Measurements from ENCODE around the gene NR2F1-AS1. TPM values are rescaled to one million over a fixed set of nuclear protein-coding genes. Genes with fewer than 3 reads are reported as not detected.

The NR2F1-AS1 gene
- total RNA-seq, 1 experiment from 2014 or later = 24.1 TPM

DNA sequence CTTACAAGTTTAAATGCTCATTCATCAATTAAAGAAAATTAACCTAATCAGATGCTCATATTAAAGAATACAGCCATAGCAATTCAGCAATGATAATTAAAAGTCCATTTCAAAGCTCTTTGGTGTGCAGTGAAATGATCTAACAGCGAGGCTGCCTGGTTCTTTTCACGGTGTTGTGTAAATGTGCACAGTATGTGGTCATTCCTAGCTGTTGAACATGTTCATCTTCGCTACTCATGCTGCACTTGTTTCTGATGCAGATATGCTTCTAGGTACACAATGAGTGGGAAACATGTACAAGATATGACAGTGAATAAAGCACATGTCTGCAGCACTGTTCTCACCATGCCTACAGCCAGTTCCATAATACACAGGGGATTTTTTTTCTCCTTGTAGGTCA is 163.5 kb downstream of the NR2F1-AS1 start:
- Histone ChIP-seq H3K27me3 (ENCODE audit: low read length) (no peaks in the 10 kb centered on the region), H3K36me3 (ENCODE audit: low read depth, low read length) (no peaks in the 10 kb centered on the region), H3K4me2 (ENCODE audit: low read length) (no peak overlapping the region), H2AFZ (ENCODE audit: low read length) (no peak overlapping the region), H3K79me2 (ENCODE audit: low read length) (no peaks in the 10 kb centered on the region), H4K20me1 (ENCODE audit: low read length) (no peaks in the 10 kb centered on the region), H3K9me3 (ENCODE audit: low read length) (no peaks in the 10 kb centered on the region), H3K9me2 (replicated peaks; ENCODE audit: low read length) (no peaks in the 10 kb centered on the region), H3F3A (ENCODE audit: low read length, unreplicated experiment) (no peaks in the 10 kb centered on the region), H3K27ac (ENCODE audit: low read length) (no peak overlapping the region), H3K4me1 (ENCODE audit: insufficient read depth, low read length) (no peaks in the 10 kb centered on the region), H3K9ac (ENCODE audit: low read length) (no peak overlapping the region), H3K4me3 (ENCODE audit: low read length) (no peak overlapping the region)
- DNase-seq = no peak
- TF ChIP-seq EZH2phosphoT487 (IDR thresholded peaks at IDR 0.05; ENCODE audit: borderline replicate concordance, low read length) (no peak), EZH2 (IDR thresholded peaks at IDR 0.05; ENCODE audit: low read length, unreplicated experiment) (no peak), CTCF (conservative IDR thresholded peaks at IDR 0.05; ENCODE audit: low read depth, low read length) (no peak)
- ChIA-PET POLR2A (ENCODE audit: unreplicated experiment) (interaction anchor here (0.7 kb wide), 1 partner anchor 207 kb away, joined by 3 read pairs; no protein-coding TSS in a partner anchor), CTCF (no interaction called here)
- BruUV-seq (replicated peaks) = no TSS peak
- intact Hi-C loops (cut with micrococcal nuclease) = no loop called here
- ATAC-seq = no peak

DNA sequence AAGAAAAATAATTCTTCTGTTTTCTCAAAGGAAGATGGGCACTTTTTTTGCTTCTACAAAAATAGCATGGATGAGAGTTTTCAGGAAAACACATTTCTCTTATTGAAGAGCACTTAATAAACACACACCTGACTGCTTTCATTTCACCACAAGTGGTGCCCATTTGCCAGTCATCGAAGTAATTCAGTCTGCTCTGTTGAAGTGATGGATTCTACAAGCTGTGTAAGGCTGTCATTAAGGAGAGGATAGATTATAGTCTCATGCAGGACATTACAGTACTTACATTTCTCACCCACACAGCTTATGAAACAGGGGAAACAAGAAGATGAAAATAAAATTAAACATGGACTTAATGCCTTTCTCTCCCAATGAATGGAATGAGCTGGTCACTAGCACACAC is 165.2 kb downstream of the NR2F1-AS1 start:
- BruUV-seq (replicated peaks) = no TSS peak
- H3K9me3 ChIP-seq (ENCODE audit: low read length) = no peaks in the 10 kb centered on the region
- no peak for DNase-seq
- H3K79me2 ChIP-seq (ENCODE audit: low read length) = no peaks in the 10 kb centered on the region
- CTCF ChIA-PET = no interaction called here
- no peak overlapping the region for H3K4me3 ChIP-seq (ENCODE audit: low read length)
- intact Hi-C loops (cut with micrococcal nuclease) = no loop called here
- no peaks in the 10 kb centered on the region for H4K20me1 ChIP-seq (ENCODE audit: low read length)
- H3K36me3 ChIP-seq (ENCODE audit: low read depth, low read length) = peaks cover 4% of the 10 kb centered on the region; the same call in 1 of the 2 replicates
- no peaks in the 10 kb centered on the region for H3K27me3 ChIP-seq (ENCODE audit: low read length)
- H3K4me2 ChIP-seq (ENCODE audit: low read length) = no peak overlapping the region
- ATAC-seq = no peak
- no peaks in the 10 kb centered on the region for H3K9me2 ChIP-seq (replicated peaks; ENCODE audit: low read length)
- H3F3A ChIP-seq (ENCODE audit: low read length, unreplicated experiment) = no peaks in the 10 kb centered on the region
- H3K9ac ChIP-seq (ENCODE audit: low read length) = no peak overlapping the region
- POLR2A ChIA-PET (ENCODE audit: unreplicated experiment) = no interaction called here
- no peak overlapping the region for H2AFZ ChIP-seq (ENCODE audit: low read length)
- no peak for TF ChIP-seq EZH2phosphoT487 (IDR thresholded peaks at IDR 0.05; ENCODE audit: borderline replicate concordance, low read length)
- TF ChIP-seq CTCF (conservative IDR thresholded peaks at IDR 0.05; ENCODE audit: low read depth, low read length) = no peak
- no peak for TF ChIP-seq EZH2 (IDR thresholded peaks at IDR 0.05; ENCODE audit: low read length, unreplicated experiment)
- no peaks in the 10 kb centered on the region for H3K4me1 ChIP-seq (ENCODE audit: insufficient read depth, low read length)
- no peak overlapping the region for H3K27ac ChIP-seq (ENCODE audit: low read length)

- intact Hi-C loops (cut with micrococcal nuclease) = no loop called here
- Histone ChIP-seq H3K4me3 (ENCODE audit: low read length) (no peak overlapping the region), H4K20me1 (ENCODE audit: low read length) (no peaks in the 10 kb centered on the region), H3K79me2 (ENCODE audit: low read length) (no peaks in the 10 kb centered on the region), H3K27me3 (ENCODE audit: low read length) (no peaks in the 10 kb centered on the region), H3K36me3 (ENCODE audit: low read depth, low read length) (peaks cover 4% of the 10 kb centered on the region; the same call in 1 of the 2 replicates), H3K27ac (ENCODE audit: low read length) (no peak overlapping the region), H2AFZ (ENCODE audit: low read length) (no peak overlapping the region), H3K4me2 (ENCODE audit: low read length) (no peak overlapping the region), H3K9me3 (ENCODE audit: low read length) (no peaks in the 10 kb centered on the region), H3K9me2 (replicated peaks; ENCODE audit: low read length) (no peaks in the 10 kb centered on the region), H3K4me1 (ENCODE audit: insufficient read depth, low read length) (no peaks in the 10 kb centered on the region), H3F3A (ENCODE audit: low read length, unreplicated experiment) (no peaks in the 10 kb centered on the region), H3K9ac (ENCODE audit: low read length) (no peak overlapping the region)
- POLR2A ChIA-PET (ENCODE audit: unreplicated experiment) = no interaction called here
- no peak for TF ChIP-seq EZH2 (IDR thresholded peaks at IDR 0.05; ENCODE audit: low read length, unreplicated experiment)
- no peak for TF ChIP-seq CTCF (conservative IDR thresholded peaks at IDR 0.05; ENCODE audit: low read depth, low read length)
- TF ChIP-seq EZH2phosphoT487 (IDR thresholded peaks at IDR 0.05; ENCODE audit: borderline replicate concordance, low read length) = no peak
- DNase-seq = no peak
- CTCF ChIA-PET = no interaction called here
- ATAC-seq = no peak
- no TSS peak for BruUV-seq (replicated peaks)
Observed at GRCh38 chr5:93411716-93412115, 169.3 kb downstream of the NR2F1-AS1 start.

Data from PC-3 (cell line).